Mesenteric fat pad (tissue), 1 donor: Measurements from ENCODE around the gene RNASE12. TPM values are rescaled to one million over a fixed set of nuclear protein-coding genes. Genes with fewer than 3 reads are reported as not detected.
"Not testable (repeated sequence)": the region's sequence is repeated elsewhere in the genome, so short reads cannot be mapped to it uniquely, and the experiment has no call there.

Source experiments
- DNase-seq: peaks from one replicate; pipeline ENCODE4 v3.0.0-alpha.2; 2020; ENCODE audit warnings: low spot score
- long read RNA-seq: library from polyadenylated mRNA; unstranded; transcript quantifications from one replicate; pipeline ENCODE4 v2.0.0, GENCODE V29; 2020
- total RNA-seq: library from RNA; stranded (reverse); fragmentation: NEBNext Ultra II Directional; extraction: Animal tissue kit (Norgen Biotek cat#: 25700); gene quantifications from one replicate; pipeline ENCODE4 v1.2.1, GENCODE V29; 2021
- donor health status: DM: yes; HTN: yes; CAD: no.

RNASE12 gene, protein sequence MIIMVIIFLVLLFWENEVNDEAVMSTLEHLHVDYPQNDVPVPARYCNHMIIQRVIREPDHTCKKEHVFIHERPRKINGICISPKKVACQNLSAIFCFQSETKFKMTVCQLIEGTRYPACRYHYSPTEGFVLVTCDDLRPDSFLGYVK
- total RNA-seq: not detected
- long read RNA-seq: 0 reads

GRCh38 chr14:20591235-20591634 lies at the start of gene RNASE12:
Gene RNASE12, minus strand, starts transcription at chr14:20591376. Its CDS starts 653 bp downstream, at chr14:20590723.
- no peak for DNase-seq

- DNase-seq: no peak
Measured at GRCh38 chr14:20632831-20633691, 41.9 kb upstream of the RNASE12 start.

DNA sequence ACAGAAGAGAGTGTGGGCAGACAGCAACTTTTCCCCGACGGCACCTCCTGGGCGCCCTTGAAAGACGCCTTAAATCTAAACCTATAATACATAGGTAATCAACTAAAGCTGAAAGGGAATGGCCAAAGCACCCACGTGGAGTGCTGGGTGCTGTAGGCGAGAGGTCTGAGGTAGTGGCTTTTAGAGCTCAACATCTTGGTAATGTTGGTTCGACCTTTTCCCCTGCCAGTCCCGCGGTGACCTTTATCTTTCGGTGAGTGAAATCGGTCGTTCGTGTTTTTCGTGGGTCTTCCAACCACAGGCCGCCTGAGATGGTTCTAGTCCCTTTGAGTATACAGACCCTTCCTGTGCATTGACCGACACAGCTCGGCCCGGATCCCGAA lies 41.3 kb upstream of the RNASE12 start:
- DNase-seq: no peak

GRCh38 chr14:20631880-20632389 lies 40.8 kb upstream of the RNASE12 start:
- DNase-seq: no peak

DNA sequence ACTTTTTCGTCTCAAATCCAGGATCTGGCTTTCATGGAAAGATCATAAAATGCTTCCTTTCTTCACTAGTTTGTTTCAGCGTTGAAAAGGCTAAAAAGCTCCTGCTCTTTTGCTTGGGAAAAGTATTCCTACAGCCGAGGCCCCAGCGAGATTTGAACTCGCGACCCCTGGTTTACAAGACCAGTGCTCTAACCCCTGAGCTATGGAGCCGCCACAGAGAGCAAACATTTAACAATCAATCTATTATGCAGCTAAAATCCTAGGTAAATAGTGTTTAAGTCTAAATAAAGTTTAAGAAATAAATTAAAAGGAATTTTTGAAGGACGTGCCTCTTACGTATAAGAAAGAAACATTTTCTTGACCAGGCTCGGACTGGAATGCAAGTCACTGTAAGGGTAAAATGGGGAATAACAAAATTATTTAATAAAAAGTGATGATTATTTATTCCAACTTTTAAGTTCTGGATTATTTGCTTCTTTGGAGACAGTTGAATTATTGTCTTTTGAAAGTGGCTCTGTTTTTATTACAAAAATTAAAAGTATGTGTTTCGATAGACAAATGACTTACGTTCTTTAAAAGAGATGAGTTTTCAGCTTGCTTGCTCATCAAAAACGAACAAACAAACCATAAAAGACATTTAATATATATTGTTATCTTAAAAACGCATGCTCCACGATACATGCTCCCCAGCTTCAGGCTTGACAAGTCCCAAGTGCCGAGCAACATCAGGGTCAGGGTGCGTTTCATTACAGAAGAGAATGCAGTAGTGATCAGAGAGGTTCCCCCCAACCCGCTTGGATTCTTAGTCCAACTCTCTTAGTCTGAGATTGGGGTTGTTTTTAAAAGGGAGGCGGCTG lies 40.1 kb upstream of the RNASE12 start:
- no peak for DNase-seq

GRCh38 chr14:20630340-20631022 lies 39.3 kb upstream of the RNASE12 start:
- no peak for DNase-seq

DNA sequence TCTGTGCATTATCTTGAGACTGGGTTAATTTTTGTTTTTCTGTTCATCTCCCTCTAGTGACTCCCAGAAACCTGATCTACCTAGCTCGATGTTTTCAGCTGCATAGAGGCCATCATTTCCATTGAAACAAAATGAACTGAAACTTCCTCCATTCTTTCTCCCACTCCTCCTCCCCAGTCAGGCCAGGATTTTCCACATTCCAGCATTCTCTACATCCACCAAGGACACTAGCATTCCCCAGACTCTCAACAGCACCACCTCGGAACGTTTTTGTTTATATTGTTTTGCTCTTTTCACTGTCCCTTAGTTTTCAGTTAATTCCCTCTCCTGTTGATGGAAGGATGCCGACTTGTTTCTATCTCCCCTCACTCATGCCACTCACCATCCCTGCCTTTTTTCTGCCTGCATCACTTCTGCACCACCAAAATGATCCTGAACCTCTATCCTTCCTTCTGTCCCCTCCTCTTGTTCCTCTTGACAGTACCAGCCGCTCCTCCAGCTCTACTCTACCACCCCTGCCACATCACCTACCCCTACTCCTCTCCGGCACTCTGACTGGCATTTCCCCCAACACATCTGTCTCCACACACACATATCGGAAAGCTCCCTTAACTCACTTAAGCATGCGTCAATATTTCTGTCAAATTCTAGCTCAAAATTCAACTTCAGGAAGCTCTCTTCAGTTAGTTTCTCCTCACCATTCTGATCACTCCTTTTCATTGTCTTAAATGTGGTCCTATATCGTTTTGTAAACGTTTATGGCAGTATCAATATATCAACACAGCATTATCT lies 37.1 kb upstream of the RNASE12 start:
- no peak for DNase-seq

DNA sequence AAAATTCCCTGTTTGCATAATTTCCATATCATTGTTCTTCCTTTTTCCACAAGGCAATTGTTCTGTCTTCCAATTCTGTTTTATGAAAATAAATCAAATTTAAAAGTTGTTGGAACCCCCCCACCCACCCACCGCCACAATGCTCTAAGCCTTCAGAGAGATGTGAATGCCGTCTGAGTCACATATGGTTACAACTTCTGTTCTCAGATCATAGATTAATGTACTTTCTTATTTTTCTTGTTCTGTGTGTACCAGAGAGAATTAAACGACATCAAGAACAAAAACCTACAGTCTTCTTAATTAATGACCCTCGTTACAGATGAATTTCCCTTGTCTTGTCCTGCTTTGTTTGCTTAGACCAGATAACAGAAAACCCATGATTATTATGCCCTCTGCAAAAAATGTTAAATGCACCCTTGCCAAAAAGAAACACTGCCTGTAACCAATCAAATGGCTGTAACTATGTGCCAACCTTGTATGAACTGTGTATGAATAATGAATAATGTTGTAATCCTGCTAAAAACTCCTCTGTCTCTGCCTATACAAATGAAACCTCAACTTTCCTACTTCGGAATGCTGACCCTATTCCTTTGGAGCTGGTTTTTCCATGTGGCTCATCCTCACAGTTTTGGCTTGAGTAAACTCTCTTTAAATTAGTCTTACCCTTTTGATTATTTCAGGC lies 36.3 kb upstream of the RNASE12 start:
- DNase-seq: no peak

- no peak for DNase-seq
Measured at GRCh38 chr14:20626274-20626673, 35.1 kb upstream of the RNASE12 start.

DNA sequence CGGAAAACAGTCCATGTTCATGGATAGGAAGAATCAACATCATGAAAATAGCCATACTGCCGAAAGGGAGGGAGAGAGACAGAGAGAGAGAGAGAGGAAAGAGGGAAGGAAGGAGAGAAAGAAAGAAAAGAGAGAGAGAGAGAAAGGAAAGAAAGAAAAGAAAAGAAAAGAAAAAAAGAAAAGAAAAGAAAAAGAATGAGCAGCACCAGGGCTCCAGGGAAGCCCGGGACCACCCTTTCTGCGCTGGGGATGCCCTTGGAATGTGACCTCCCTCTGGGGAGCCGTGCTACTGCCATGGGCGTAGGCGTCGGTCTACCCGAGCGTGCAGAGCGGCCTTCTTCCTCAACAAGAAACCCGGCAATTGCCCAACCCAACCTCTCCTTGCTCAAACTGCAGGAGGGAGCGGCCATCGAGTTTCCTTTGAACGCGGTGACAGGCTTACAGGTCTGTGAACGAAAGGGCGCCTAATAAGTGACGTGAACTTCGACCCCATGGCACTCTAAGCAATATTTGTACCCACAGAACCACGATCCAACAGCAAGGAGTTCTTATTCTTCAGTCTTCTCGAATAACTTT lies 33.4 kb upstream of the RNASE12 start:
- no peak for DNase-seq

DNA sequence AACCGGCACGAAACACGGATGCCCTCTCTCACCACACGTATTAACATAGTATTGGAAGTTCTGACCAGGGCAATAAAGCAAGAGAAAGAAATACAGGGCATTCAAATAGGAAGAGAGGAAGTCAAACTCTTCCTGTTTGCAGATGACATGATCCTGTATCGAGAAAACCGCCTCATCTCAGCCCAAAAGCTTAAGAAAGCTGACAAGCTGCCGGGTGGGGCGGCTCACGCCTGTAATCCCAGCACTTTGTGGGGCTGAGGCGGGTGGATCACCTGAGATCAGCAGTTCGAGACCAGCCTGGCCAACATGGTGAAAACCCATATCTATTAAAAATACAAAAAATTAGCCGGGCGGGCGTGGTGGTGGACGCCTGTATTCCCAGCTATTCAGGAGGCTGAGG lies 32.6 kb upstream of the RNASE12 start:
- DNase-seq: no peak

- no peak for DNase-seq
Measured at GRCh38 chr14:20622816-20623291, 31.7 kb upstream of the RNASE12 start.

DNA sequence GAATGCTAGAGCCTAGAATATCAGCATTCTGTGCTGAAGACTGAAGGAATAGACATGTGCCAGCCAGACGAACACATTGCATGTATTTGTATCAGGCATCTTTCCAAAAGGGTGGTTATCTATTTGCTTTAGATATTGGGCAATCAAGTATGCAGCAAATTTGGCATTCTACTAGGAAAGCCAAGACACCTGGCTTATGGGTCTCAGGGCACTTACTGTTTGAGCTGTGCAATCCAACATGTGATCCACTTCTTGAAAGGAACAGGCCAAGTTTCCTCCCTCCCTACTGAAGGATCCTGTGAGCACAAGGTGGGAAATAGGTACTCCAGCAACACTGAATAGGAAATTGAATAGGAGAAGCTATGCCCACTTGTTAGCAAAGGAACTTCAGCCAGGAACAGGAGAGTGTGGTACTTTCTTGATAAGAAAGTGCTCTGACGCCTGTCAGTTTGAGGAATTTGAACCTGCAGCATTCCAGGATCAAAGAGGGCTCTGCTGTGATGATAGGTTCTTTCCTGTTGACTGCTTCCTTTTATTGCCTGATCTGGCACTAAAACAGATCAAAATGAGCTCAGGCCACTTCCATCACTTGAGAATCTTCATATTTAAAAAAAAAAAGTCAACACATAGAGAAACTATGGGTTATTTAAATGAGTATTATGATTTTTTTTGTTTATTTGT lies 29.8 kb upstream of the RNASE12 start:
- no peak for DNase-seq

GRCh38 chr14:20619688-20620087 lies 28.5 kb upstream of the RNASE12 start:
- DNase-seq: not testable (repeated sequence)

DNA sequence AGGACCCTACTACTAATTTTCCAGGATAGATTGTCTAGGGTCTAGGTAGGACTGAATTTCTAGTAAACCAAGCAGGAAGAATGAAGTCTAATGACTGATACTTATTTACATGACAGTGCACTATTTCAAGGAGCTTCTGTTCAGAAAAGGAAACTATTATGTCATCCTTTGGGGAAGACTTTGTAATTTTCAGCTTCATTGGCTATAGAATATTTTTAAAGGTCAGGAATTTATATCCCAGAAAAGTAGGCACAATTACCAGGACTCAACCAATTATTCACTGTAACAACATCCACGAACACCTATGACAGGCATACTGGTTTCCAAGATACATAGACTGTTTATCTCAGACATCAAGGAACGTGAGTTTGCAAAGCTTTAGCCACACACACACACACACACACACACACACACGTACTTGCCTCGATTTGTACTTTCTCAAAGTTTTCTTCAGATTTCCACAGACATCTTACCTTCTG lies 27.1 kb upstream of the RNASE12 start:
- no peak for DNase-seq

GRCh38 chr14:20617138-20618003 lies 26.2 kb upstream of the RNASE12 start:
- no peak for DNase-seq

DNA sequence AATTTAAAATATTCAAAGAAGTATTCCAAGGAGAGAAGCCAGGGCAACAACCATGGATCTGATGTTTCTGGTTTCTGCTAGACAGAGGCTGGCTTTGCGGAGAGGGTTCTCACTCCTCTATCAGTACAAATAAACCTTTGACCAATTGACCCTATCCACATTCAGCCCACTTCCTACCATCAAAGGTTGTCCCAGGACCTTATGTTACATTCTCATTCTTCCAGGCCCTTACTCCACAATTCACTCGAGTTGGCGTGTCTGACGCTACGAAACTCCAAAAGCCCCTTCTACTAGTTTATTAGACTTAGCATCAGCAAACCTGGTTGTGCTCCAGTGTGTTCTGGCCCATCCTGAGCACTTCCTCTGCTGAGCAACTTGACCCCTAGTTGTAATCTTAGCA lies 24.8 kb upstream of the RNASE12 start:
- no peak for DNase-seq
